Tibial nerve (tissue), 4 donors: ENCODE results near the gene HAVCR1. TPM values are rescaled to one million over a fixed set of nuclear protein-coding genes. Genes with fewer than 3 reads are reported as not detected.

ENCODE experiments used
- DNase-seq, 2 donors: peaks; one replicate each; pipeline ENCODE4 v3.0.0-alpha.2; 2019; ENCODE audit warnings: low spot score in 2 of 2
- H3K27ac ChIP-seq, 4 donors: fragments of 200-600 bp; sonication (generic) in 3 of 4; one replicate each; pipeline ENCODE4 v1.5.1; 2017 to 2019; ENCODE audit warnings: mild to moderate bottlenecking in 1 of 4
- H3K27me3 ChIP-seq, 2 donors: fragments of 200-600 bp; sonication (generic) in 1 of 2; one replicate each; pipeline versions ENCODE4 v1.5.1 to v1.6.0; 2017 to 2019
- H3K36me3 ChIP-seq, 3 donors: fragments of 200-600 bp; sonication (generic); one replicate each; pipeline ENCODE4 v1.5.1; 2018 to 2019
- H3K4me1 ChIP-seq, 4 donors: fragments of 200-600 bp; sonication (generic) in 3 of 4; one replicate each; pipeline ENCODE4 v1.5.1; 2017 to 2019
- H3K4me3 ChIP-seq, 4 donors: fragments of 200-600 bp; sonication (generic) in 3 of 4; one replicate each; pipeline ENCODE4 v1.5.1; 2017 to 2019; ENCODE audit warnings: mild to moderate bottlenecking in 1 of 4, moderate library complexity in 1 of 4
- H3K9me3 ChIP-seq, 4 donors: fragments of 200-600 bp; sonication (generic) in 3 of 4; one replicate each; pipeline ENCODE4 v1.5.1; 2017 to 2019
- CTCF ChIP-seq, 5 experiments: fragments of 200-600 bp in 3 of 5; fragments of 450-650 bp in 2 of 5; sonication (generic) in 3 of 5; IDR thresholded peaks; one replicate each; pipeline ENCODE4 v1.5.1; 2016 to 2019; ENCODE audit warnings: antibody characterized with exemption in 5 of 5, mild to moderate bottlenecking in 3 of 5, moderate library complexity in 2 of 5
- EP300 ChIP-seq, 2 donors: sonication (generic); formaldehyde crosslinking; IDR thresholded peaks; one replicate each; pipeline ENCODE4 v1.6.1; 2017; ENCODE audit warnings: antibody characterized with exemption in 2 of 2, mild to moderate bottlenecking in 1 of 2
- POLR2A ChIP-seq, 2 donors: fragments of 450-650 bp; IDR thresholded peaks; one replicate each; pipeline ENCODE4 v1.6.1; 2017; ENCODE audit warnings: antibody characterized with exemption in 2 of 2, mild to moderate bottlenecking in 2 of 2, moderate library complexity in 2 of 2
- WGBS, 2 donors: methylation state at CpG; one replicate each; pipeline ENCODE4 v1.1.5; 2018; 5-methylcytosine and 5-hydroxymethylcytosine counted together
- total RNA-seq, 4 donors: library from RNA; depleted of rRNA; stranded (reverse); fragments of >200 nt; gene quantifications; one replicate each; pipeline ENCODE4 v1.1.0, GENCODE V29; 2016

Gene HAVCR1
- total RNA-seq, 4 donors from 2014 or later, result 0.42 TPM; not detected in 3

GRCh38 chr5:157069949-157070348 is 11.0 kb upstream of the HAVCR1 start:
- DNase-seq, result no peak
- H3K36me3 ChIP-seq, result no peaks in the 10 kb centered on the region
- no peaks in the 10 kb centered on the region for H3K27me3 ChIP-seq
- 78 to 83% methylated on average over 3 of the region's 3 CpGs for WGBS, 2 donors
- no peaks in the 10 kb centered on the region for H3K9me3 ChIP-seq
- H3K4me3 ChIP-seq, result no peak overlapping the region
- H3K27ac ChIP-seq, result no peak overlapping the region
- no peaks in the 10 kb centered on the region for H3K4me1 ChIP-seq
- TF ChIP-seq CTCF (IDR thresholded peaks at IDR 0.05) (no peak), POLR2A (IDR thresholded peaks at IDR 0.05) (no peak), EP300 (IDR thresholded peaks at IDR 0.05) (no peak)

DNA sequence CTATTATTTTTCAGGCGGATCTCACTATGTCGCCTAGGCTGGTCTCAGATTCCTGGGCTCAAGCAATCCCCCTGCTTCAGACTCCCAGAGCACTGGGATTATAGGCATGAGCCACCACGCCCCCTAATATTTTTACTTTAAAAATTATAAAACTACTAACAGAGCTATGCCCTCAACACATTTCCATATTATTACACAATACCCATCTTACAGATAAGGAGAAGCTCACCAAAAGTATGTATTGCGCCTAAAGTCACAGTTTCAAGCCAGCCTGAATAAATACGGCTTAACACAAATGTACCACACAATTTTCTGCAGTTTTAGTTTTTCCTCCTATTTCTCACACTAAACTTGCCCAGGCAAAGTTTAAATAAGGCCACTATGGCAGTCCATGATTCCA is 9.9 kb upstream of the HAVCR1 start:
- no peak overlapping the region for H3K27ac ChIP-seq
- no peak overlapping the region for H3K4me3 ChIP-seq
- no peaks in the 10 kb centered on the region for H3K27me3 ChIP-seq
- H3K36me3 ChIP-seq, result no peaks in the 10 kb centered on the region
- H3K9me3 ChIP-seq, result no peaks in the 10 kb centered on the region
- 91 to 92% methylated on average over 5 of the region's 5 CpGs for WGBS, 2 donors
- DNase-seq, result no peak
- TF ChIP-seq EP300 (IDR thresholded peaks at IDR 0.05), result no peak
- TF ChIP-seq CTCF (IDR thresholded peaks at IDR 0.05), result no peak
- TF ChIP-seq POLR2A (IDR thresholded peaks at IDR 0.05), result no peak
- H3K4me1 ChIP-seq, result no peaks in the 10 kb centered on the region

- Histone ChIP-seq H3K4me1 (no peaks in the 10 kb centered on the region), H3K36me3 (no peaks in the 10 kb centered on the region), H3K27me3 (no peaks in the 10 kb centered on the region), H3K27ac (no peak overlapping the region), H3K4me3 (no peak overlapping the region), H3K9me3 (no peaks in the 10 kb centered on the region)
- 90 to 91% methylated on average over 5 of the region's 5 CpGs for whole genome bisulfite sequencing, 2 donors
- DNase-seq, result no peak
- TF ChIP-seq EP300 (IDR thresholded peaks at IDR 0.05) (no peak), CTCF (IDR thresholded peaks at IDR 0.05) (no peak)
These were observed 9.4 kb upstream of the HAVCR1 start for GRCh38 chr5:157068339-157068738.

- no peaks in the 10 kb centered on the region for H3K27me3 ChIP-seq
- TF ChIP-seq EP300 (IDR thresholded peaks at IDR 0.05) (no peak), CTCF (IDR thresholded peaks at IDR 0.05) (no peak), POLR2A (IDR thresholded peaks at IDR 0.05) (no peak)
- H3K9me3 ChIP-seq, result no peaks in the 10 kb centered on the region
- H3K4me1 ChIP-seq, result no peaks in the 10 kb centered on the region
- H3K27ac ChIP-seq, result no peak overlapping the region
- no peak overlapping the region for H3K4me3 ChIP-seq
- H3K36me3 ChIP-seq, result no peaks in the 10 kb centered on the region
- 50 to 67% methylated on average over 2 of the region's 2 CpGs for WGBS, 2 donors
- DNase-seq, result no peak
These were observed 8.1 kb upstream of the HAVCR1 start for GRCh38 chr5:157067005-157067404.

DNA sequence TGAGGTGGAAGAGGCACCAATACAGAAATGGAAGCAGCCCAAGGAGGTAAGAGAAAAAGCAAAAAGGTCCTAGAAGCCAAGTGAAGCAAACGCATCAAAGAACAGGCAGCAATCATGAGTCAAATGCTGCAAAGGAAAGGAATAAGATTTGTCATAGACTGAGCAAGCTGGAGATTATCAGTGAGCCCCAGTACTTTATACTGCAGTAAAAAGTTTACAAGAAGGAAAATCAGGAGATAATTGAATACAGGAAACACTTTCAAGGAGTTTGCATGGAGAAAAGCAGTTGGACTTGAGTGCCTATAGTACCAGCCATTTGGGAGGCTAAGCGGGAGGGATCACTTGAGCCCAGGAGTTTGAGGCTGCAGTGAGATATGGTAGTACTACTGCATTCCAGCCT is 7.2 kb upstream of the HAVCR1 start:
- H3K36me3 ChIP-seq, result no peaks in the 10 kb centered on the region
- H3K9me3 ChIP-seq, result no peaks in the 10 kb centered on the region
- H3K4me3 ChIP-seq, result no peak overlapping the region
- H3K27me3 ChIP-seq, result no peaks in the 10 kb centered on the region
- H3K27ac ChIP-seq, result no peak overlapping the region
- no peak for DNase-seq
- no peak for TF ChIP-seq EP300 (IDR thresholded peaks at IDR 0.05)
- TF ChIP-seq CTCF (IDR thresholded peaks at IDR 0.05), result no peak
- TF ChIP-seq POLR2A (IDR thresholded peaks at IDR 0.05), result no peak
- H3K4me1 ChIP-seq, result no peaks in the 10 kb centered on the region
- WGBS, 2 donors, result 80 to 84% methylated on average over 2 of the region's 2 CpGs
